Stimulated activated CD4-positive, alpha-beta T cell treated with anti-CD3 and anti-CD28 coated beads, Interleukin-15, amount 100 ng/mL, for 1 hour (primary cell): ENCODE data around the gene MON1B.

ENCODE experiments used
- DNase-seq, 2 donors: peaks; one replicate each; pipeline ENCODE4 v3.0.0-alpha.2; 2020; ENCODE audit warnings: low read depth in 1 of 2, low spot score in 1 of 2

MON1B gene

DNA sequence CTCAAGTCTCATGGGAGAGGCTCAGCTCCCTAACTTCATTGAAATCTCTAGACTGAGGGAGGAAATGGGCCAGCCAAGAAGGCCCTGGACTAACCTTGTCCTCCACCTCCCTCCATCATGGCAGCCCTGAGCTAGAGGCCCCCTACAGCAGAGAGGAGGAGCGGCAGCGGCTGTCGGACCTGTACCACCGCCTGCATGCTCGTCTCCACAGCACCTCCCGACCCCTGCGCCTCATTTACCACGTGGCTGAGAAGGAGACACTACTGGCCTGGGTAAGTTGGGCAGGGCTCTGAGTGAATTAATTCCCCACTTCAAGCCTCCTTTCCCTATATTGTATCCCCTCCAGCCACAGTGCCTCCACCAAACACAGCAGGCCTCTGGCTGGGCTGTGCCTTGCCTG, 4.4 kb downstream of the MON1B start:
- DNase-seq, result no peak

DNA sequence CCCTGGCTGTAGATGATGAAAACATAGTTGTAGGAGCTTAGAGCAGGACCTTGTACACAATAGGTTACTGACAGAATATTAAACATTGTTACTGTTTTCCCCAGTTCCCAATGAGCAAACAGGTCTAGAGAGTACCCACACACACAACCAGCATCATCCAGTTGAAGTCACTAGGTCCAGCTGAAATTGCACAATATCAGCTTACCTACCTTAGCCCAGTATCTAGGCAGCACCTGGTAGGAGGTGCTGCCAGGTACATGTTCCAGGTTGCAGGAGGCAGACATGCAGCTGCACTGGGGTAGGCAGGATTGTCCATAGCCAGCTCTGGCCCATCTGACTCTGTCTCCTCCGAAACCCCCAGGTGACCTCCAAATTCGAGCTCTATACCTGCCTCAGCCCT, 6.8 kb downstream of the MON1B start:
- DNase-seq, result no peak

DNA sequence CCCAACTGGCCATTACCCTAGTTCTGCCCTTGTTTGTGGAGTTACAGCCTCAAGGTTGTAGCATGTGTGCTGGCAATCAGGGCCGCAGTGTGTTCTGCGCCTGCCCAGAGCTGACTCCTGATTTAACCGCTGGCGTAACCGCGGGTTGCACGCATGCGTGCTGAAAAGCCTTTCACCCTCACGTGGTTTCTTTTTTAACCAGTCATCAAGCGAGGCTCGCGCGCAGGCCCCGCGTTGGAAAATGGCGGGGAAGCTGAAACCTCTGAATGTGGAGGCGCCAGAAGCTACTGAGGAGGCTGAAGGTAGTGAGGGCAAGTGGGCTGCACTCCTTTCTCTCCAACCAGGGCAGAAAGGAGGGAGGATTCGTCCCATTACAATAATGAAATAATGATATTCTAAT, 8.2 kb downstream of the MON1B start, which contains the start of gene SYCE1L:
TSS of gene SYCE1L (plus strand) at position 198 of the 400 bp plus-strand sequence. CDS start at position 242, 44 bp downstream.
- no peak for DNase-seq

DNA sequence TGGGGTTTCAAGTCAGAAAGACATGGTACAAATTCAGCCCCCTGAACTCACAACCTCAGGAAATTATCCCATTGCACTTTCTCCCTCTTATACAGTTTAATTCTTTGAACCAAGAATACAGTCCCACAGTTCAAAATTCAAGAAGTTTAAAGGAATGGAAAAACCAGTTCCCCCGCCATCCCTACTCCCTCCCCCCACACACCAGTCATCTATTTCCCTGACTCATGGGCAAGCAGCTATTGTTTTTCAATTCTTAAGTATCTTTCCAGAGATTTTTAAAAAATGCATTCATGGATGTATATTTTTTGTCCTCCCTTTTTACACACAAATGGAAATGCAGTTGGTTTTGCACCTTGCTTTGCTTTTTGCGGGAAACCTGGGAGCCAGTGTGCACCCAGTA, 15.5 kb downstream of the MON1B start:
- DNase-seq, result no peak

DNA sequence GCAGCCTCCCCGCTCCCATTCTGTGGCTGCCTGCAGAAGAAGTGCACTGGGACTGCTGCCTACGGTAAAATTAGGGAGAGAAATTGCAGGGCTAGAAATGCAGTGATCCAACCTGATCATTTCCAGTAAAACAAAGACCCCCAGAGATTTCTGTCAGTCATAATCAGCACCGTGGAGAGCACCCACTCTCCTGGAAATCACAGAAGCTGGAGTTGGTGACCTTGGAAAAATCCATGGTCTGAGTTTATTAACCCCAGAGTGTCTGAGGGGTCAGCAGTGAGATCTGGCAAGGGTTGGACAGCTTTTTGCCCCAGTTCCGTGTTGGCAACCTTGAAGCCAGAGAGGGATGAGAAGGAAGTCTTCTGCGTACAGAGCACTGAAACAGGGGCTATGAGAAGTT, 16.0 kb downstream of the MON1B start:
- DNase-seq, result no peak

DNA sequence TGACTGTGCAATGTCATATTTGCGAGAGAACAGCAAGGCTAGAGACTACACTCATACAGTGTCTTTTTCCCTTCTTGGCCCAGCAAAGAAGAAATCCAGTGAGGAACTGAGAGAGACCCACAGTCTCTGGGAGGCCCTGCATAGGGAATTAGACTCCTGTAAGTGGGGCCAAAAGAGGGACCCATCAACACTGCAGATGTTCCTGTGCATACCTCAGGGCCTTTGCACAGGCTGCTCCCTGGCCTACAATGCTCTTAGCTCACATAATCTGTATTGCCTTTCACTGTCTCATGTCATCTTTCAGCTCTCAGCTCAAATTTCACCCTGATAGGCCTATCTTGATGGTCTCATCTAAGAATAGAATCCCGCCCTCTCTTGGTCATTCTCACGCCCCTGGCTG, 17.4 kb downstream of the MON1B start:
- no peak for DNase-seq

DNA sequence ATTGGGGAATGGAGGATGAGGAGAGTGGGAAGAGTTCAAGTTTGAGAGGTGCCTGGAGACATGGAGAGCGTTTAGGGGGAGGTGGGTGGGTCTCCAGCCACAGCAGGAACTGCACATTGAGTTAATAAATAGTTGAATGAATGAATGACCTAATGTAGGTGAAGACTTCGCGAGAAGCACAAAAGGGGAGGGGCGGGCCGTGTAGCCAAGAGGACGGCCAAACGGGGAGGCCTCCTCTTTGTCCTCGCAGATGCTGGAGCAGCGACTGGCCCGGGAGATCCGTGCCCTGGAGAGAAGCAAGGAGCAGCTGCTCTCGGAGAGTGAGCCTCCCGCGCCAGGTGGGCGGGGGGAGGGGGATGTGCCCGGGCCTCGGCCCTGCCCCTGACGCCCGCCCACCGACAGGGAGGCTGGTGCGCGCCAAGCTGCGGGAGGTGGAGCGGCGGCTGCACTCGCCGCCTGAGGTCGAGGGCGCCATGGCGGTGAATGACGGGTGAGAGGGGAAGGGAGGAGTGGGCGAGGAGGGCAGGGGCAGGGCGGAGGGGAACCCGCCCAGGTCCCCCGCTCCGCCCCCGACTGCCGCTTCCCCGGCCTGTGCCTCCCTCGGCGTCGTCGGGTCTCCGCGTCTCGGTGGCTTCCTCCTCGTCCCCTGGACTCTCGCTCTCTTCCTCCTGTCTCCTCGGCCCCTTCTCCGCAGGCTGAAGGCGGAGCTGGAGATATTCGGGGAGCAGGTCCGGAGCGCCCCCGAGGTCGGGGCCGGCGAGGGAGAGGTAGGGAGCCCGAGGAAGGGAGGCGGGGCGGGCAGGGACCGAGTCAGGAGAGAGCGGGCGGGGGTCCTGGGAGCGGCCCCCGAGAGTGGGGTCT, 21.1 kb downstream of the MON1B start:
- peak; percentile 39 to 61 for DNase-seq

DNA sequence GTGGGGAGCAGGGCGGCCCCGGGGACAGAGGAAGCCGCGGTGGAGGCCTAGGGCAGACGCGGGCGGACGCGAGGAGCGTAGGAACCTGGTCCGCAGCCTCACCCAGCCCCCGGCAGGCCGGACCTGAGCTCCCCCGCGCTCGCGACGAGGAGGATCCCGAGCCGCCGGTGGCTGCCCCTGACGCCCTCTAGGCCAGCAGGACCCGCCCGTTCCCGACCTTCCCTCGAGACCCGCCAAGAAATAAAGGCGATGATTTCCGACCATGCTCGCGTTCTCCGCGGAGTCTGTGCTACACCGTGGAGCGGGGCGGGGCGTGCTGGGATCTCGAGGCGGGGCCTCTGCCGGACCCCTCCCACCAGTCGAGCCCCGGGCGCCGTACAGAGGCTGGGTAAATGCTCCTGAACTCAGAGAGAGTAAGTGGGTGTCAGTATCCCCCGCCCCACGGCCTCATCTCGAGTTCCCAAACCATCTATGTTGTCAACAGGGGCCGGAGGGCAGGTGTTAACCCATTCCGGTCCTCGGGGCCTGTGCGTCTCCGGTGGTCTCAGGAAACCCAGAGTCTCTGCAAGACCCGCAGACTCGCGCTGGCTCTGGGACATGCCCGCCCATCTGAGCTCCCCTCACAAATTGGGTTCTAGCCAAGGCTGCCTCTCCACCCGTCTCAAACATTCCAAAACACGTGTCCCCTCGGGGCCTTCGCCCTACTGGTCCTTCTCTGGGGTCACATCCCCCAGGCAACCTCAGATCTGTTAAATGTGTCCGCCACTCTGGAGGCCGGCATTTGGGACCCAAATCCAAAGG, 22.0 kb downstream of the MON1B start:
- DNase-seq, result peak; percentile 56 to 67

DNA sequence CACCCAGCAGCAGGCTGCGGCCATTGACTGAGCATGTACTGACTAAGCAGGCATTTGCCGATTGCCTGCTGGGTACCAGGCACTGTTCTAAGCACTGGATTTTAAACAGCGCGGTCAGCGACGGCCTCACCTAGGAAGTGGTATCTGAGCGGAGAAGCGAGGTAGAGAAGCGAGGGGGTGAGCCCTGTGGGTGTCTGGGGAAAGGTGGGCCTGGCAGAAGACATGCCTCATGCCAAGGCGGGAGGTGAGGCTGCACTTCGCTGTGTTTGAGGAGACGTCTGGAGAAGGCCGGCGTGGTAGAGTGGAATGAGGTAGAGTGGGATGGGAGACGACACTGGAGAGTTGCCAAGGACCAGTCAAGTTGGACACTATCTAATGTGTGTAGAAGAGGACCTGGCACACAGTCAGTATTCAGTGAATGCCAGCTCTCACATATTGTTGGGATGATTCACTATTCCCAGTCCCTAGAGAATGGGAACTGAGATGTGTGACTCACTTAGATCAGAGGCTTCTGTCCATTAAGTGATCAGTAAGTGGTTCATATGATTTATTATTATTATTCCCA, 22.6 kb downstream of the MON1B start:
- no peak for DNase-seq

DNA sequence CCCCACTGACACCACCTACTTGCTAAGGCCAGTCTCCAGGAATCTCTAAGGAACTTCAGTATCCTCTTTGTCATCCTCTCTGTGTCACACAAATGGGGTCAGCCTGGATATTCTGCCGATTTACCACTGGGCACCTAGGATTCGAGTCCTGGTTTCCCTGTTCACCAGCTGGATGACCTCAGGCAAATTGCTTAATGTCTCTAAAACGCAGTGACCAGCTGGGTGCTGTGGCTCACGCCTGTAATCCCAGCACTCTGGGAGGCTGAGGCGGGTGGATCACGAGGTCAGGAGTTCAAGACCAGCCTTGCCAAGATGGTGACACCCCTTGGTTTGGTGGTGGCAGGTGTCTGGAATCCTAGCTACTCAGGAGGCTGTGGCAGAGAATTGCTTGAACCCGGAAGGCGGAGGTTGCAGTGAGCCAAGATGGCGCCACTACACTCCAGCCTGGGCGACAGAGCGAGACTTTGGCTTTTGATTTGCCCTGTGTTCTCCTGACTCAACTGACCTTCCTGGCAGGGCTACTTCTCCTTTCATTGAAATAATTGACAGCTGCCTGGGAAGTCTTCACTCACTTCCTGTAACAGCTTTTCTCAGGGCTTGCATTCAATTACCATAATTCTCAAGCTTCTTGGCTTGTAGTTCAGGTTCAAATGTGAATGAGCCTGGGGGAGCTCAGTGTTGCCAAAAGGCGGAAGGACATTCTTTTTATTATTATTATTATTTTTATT, 23.6 kb downstream of the MON1B start:
- no peak for DNase-seq

DNA sequence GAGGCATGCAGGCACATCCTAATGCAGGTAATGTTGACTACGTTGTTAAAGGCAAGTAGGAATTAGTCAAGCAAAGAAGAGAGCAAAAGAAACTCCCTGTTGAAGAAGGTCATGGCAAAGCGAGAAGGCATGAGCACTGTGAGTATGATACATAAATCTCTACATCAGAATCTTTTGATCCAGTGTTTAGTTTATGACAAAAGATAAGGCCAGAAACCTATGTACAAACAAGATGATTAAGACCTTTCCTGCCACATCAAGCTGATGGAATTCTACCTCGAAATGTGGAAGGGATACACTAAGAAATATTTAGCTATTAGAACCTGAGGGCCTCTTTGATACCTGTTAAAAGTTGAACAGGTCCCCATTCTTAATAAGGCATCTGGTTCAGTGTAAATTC, 28.4 kb downstream of the MON1B start:
- no peak for DNase-seq

DNA sequence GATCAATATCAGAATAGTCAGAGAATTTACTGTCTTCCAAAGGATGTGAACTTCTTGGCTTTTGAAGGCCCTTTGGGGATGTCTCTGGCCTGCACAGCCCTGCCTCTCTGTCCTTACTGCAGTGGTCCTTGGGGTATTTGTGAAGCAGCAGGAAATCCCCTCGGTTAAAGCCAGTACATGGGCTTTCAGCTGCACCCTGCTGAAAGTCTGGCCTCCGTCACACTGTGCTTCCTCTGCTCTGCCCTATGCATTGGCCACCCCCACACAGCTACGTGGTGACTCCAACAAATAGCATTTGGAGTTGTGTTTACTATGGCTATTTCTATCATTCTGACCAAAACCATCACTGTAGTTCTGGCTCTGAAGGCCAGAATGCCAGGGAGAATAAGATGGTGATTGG, 29.4 kb downstream of the MON1B start:
- no peak for DNase-seq

DNA sequence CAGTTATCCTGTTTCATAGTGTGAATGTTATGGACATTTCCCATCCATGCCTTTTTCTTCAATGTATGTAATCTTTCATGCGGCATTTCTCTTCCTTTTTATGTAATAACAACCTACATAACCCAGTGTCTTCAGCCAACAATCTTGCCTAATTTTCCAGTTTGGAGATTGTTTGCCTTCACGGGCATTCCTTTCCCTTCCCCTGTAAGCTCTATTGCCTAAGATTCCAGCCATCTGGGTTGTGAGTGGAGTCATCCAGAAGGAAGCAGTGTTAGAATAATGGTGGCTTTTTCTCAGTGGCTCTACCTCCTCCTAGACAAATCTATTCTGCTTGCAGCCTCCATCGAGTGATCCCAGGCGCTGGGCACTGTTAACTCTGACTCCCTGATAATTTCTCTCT, 30.5 kb downstream of the MON1B start:
- DNase-seq, result no peak

DNA sequence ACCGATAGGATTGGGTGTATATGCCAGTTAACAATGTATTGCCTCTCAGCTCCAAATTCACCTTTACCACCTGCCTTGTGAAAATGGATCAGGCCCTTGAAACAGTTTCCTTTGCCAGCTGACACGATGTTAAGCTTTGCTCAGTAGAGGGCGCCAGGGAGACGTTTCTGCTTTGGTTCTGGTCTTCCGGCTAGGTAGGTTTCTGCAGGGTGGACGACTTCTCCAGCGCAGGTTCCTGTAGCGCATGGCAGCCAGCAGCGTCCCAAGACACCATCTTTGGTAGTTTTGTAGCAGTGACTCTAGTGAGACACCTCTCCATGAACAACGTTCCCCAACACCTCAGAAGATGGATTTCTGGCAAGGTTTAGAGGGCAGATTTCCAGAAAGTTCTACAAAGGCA, 32.2 kb downstream of the MON1B start:
- DNase-seq, result no peak

DNA sequence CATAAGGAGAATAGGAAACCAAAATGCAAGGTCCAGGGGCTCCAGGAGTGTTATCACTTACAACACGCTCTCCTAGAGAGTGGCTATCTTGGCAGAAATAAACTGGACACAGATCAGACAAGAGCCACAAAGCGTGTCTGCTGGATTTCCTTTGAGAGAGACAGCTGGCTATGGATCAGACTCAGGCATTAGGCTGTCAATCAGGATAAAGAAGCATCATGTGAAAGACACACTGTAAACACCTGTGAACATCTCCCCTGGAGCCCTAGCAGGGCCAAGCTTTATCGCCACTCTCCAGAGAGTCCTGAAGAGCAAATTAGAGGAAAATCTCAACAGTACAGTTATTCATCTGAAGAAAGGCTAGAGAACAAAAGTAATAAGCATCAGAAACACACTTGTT, 34.2 kb downstream of the MON1B start:
- DNase-seq, result no peak

DNA sequence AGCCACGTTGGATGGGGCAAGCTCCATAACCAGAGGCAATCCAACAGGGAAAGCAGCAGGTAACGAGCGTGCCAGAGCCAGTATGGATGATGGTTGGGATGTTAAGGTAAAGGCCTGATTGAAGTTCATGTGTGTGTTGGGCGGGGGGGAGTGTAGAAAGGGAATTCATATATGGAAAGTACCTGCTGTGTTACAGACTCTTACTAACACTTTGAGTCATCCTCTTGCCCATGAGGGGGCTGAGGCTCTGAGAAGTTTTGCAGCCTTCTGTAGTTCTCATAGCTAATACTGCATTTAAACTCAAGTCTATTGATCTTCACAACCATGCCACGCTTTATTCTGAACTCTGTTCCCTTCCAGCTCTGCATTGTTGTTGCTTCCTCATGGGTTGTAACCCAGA, 36.8 kb downstream of the MON1B start:
- no peak for DNase-seq

DNA sequence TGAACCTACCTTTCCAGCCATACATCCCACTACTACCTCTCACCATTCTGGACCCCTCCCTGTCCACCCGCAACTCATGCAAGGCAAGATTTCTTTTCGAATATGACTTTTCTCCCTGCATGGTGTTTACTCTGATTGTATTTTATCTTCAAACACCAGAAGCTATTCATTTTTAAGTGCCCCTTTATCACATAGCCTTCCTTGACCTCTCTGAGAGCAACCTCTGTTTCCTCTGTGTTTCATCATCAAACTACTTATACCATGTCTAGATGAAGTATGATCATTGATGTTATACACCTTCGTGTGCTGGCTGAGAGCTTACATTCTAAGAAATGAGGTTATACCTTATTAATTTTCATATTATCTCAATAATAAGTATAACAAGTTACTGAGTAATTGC, 40.1 kb downstream of the MON1B start:
- DNase-seq, result no peak

DNA sequence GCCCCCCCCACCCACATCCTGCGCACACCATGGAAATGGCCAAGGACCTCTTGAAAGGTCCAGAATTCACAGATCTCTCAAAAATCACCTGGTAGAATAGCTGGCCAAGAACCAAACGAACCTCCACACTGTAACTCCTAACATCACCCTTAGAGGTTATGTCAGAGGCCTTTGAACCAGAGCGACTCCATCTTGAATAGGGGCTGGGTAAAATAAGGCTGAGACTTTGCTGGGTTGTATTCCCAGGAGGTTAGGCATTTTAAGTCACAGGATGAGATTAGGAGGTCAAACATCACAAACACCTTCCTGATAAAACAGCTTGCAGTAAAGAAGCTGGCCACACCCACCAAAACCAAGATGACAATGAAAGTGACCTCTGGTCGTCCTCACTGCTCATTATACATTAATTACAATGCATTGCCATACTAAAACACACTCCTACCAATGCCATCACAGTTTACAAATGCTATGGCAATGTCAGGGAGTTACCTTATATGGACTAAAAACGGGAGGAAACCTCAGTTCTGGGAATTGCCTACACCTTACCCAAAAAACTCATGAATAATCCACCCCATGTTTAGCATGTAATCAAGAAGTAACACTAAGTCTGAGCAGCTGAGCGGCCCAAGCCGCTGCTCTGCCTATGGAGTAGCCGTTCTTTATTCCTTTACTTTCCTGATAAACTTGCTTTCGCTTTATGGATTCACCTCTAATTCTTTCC, 43.0 kb downstream of the MON1B start:
- DNase-seq, result no peak

DNA sequence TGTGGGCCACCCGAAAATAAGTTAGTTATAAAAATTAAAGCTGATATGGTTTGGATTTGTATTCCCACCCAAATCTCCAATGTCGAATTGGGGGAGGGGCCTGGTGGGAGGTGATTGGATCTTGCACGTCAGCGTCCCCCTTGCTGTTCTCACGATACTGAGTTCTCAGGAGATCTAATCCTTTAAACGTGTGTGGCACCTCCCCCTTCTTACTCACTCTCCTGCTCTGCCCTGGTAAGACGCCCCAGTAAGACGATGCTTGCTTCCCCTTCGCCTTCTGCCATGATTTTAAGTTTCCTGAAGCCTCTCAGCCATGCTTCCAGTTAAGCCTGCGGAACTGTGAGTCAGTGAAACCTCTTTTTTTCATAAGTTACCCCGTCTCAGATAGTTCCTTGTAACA, 43.6 kb downstream of the MON1B start:
- no peak for DNase-seq

DNA sequence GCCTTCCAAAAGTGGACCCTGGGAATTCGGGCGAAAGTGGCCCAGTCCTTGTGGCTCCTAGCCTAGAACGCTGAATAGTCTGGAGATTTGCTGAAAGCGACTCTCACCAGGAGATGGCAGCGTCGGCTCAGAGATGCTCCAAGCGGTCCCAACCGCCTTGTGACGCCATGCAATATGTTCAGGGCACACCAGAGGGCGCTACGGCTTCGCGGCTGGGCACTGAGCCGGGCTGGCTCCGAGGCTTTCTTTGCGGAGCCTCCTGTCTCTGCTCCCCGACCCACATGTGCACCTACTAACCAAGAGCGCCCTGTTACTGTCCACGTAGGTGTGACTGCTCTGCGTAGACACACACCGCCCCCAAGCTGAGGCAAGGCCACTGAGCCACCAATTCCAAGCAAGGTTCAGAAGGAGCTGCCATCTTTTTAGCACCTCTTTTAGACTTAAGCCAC, 45.1 kb downstream of the MON1B start:
- DNase-seq, result peak; percentile 70 to 80

DNA sequence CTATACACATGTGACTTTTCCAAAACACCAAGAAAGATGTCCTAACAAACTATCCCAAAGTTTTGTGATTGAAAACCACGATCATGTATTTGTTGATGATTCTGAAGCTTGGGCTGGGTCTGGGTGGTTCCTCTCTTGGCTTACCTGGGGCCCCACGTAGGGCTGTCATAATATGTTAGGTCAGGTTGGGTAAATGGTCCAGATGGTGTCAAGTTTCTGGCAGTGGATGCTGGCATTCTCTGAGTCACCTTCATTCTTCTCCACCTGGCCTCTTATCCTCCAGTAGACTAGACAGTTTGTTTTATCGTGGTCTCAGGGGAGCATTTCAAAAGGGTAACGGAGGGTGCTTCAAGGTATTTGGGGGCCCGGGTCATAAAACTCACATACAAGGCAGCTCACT, 47.6 kb downstream of the MON1B start:
- DNase-seq, result no peak
